ENCODE data around the gene TMCO4. TPM values are rescaled to one million over a fixed set of nuclear protein-coding genes. Genes with fewer than 3 reads are reported as not detected.

The TMCO4 gene
- total RNA-seq, 2 donors from 2014 or later = 19.6 to 22.1 TPM

DNA sequence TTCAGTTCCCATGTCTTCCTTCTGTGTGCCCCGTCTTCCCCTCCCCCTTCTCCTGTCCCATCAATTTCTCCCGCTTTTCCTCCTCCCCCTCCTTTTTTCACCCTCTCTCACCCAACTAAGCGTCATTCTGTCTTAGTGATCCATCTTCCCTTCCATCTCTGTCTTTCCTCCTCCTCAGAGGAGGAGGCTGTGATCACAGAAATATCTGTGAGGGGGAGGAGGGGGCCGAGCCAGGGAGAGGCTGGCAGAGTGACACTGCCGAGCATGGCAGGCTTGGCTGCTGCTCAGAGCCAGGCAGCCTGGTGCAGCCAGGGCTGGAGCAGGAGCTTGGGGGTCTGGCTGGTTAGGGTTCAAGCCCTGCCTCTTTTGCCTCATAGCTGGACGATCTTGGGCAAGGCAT is 127.5 kb downstream of the TMCO4 start:
- Mint-ChIP-seq H3K27ac (no peak overlapping the region), H3K27me3 (ENCODE audit: low read depth) (peaks cover 30% of the 10 kb centered on the region), H3K4me3 (no peak overlapping the region), H3K9me3 (no peaks in the 10 kb centered on the region), H3K4me1 (ENCODE audit: low read depth) (no peaks in the 10 kb centered on the region), H3K36me3 (ENCODE audit: insufficient read depth in 2 of 2) (no peaks in the 10 kb centered on the region)
- ATAC-seq (replicated peaks in 1 of 2) (no peak), DNase-seq (no peak)

DNA sequence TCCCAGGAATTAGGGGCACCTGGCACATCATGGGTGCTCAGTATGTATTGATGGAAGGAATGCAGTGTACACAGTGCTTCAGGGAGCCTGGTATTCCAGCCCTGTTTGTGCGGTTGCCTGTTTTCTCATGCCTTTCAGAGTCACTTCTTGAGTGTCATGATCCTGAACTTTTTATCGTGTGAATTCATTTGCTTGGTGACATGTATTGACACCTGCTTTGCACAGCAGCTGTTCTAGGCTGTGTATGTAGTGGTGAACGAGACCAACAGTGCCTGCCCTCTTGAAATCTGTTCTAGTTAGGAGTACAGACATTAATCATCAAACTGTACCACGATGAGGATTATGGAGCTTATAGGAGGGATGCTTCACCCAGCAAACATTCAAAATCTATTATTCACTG is 128.9 kb downstream of the TMCO4 start:
- Mint-ChIP-seq H3K27ac (no peak overlapping the region), H3K4me1 (ENCODE audit: low read depth) (no peaks in the 10 kb centered on the region), H3K4me3 (no peak overlapping the region), H3K36me3 (ENCODE audit: insufficient read depth in 2 of 2) (peaks cover 0 to 1% of the 10 kb centered on the region in 2 donors), H3K9me3 (no peaks in the 10 kb centered on the region), H3K27me3 (ENCODE audit: low read depth) (peaks cover 32% of the 10 kb centered on the region)
- ATAC-seq (replicated peaks in 1 of 2) = no peak
- no peak for DNase-seq

DNA sequence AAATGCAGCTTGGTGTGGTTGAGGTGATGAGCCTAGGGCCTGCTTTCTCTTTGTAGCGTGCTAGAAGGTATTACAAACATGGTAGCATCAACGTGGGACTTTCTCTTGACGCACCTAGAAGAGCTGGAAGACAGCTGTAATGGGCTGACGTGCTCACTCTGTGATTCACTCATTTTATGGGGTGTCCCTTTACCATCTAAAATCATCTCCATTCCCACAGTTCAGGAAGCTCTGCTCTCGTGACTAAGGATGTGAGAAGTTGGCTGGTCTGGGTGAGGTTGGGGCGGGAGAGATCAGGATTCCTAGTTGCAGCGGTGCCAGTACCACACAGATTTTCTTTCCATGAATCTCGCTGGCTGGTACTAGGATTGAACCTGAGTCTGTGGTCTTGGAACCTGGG is 130.8 kb downstream of the TMCO4 start:
- DNase-seq (no peak), ATAC-seq (replicated peaks in 1 of 2) (no peak)
- no peak overlapping the region for H3K27ac Mint-ChIP-seq
- H3K4me3 Mint-ChIP-seq = no peak overlapping the region
- no peaks in the 10 kb centered on the region for H3K9me3 Mint-ChIP-seq
- H3K27me3 Mint-ChIP-seq (ENCODE audit: low read depth) = peaks cover 36% of the 10 kb centered on the region
- H3K4me1 Mint-ChIP-seq (ENCODE audit: low read depth) = no peaks in the 10 kb centered on the region
- H3K36me3 Mint-ChIP-seq (ENCODE audit: insufficient read depth in 2 of 2) = peaks cover 0 to 2% of the 10 kb centered on the region in 2 donors

GRCh38 chr1:19665496-19666465 is 133.9 kb downstream of the TMCO4 start:
- ATAC-seq (replicated peaks in 1 of 2) (peak; percentile 26 to 36), DNase-seq (no peak)
- Mint-ChIP-seq H3K9me3 (no peaks in the 10 kb centered on the region), H3K27ac (peak overlapping the region; percentile 3), H3K4me1 (ENCODE audit: low read depth) (no peaks in the 10 kb centered on the region), H3K4me3 (peak overlapping the region; percentile 70 to 85), H3K36me3 (ENCODE audit: insufficient read depth in 2 of 2) (peaks cover 0 to 2% of the 10 kb centered on the region in 2 donors), H3K27me3 (ENCODE audit: low read depth) (peaks cover 40% of the 10 kb centered on the region)

- H3K27ac Mint-ChIP-seq = no peak overlapping the region
Observed at GRCh38 chr1:19665186-19665495, 134.6 kb downstream of the TMCO4 start.

DNA sequence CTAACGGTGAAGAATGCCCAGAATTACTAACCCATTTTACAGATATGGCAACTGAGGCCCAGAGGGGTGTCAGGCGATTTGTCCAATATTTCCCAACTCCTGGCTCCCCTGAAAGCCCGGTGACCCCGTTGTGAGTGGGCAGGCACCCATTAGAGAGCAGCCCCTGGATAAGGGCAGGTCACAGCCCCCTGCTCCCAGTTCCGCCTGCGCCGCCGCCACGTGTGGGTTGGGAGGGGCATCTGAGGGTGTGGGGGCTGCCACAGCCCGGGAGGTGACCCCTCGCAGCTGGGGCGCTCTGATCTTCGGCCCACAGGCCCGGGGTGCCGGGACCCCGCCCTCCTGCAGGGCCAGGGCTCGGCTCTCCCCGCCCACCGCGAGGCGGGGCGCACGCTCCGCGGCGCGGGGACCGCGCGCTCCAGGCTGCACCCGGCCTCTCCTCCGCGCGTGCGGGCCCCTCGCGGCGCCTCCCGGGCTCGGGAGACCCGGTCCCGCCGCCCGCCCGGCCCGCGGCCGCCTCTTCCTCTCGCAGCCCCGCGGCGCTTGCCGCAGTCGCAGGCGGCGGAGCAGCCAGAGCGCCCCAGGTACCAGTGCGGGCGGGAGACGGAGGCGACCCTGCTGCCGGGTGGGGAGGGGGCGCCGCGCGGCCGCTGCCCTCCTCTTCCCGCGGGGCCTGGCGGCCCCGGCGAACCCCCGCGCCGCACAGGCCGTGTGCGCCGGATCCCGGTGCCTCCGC is 135.1 kb downstream of the TMCO4 start, which contains the start of gene HTR6:
TSS of gene HTR6 (plus strand) at position 423 of the 733 bp plus-strand sequence. CDS start 879 bp downstream, outside the sequence.
- Mint-ChIP-seq H3K27ac (no peak within 1 kb of the TSS), H3K9me3 (no peaks in the 10 kb centered on the region), H3K4me1 (ENCODE audit: low read depth) (peaks cover 3% of the 10 kb centered on the region), H3K27me3 (ENCODE audit: low read depth) (peaks cover 40% of the 10 kb centered on the region), H3K36me3 (ENCODE audit: insufficient read depth in 2 of 2) (peaks cover 0 to 2% of the 10 kb centered on the region in 2 donors), H3K4me3 (peak within 1 kb of the TSS; percentile 62 to 85)
- DNase-seq (peak; percentile 52 to 58), ATAC-seq (replicated peaks in 1 of 2) (peak; percentile 61)

More at GRCh38 chr1:19665186-19665495, 134.6 kb downstream of the TMCO4 start:
- Mint-ChIP-seq H3K27me3 (ENCODE audit: low read depth) (peaks cover 40% of the 10 kb centered on the region), H3K4me1 (ENCODE audit: low read depth) (no peaks in the 10 kb centered on the region), H3K9me3 (no peaks in the 10 kb centered on the region), H3K36me3 (ENCODE audit: insufficient read depth in 2 of 2) (peaks cover 0 to 2% of the 10 kb centered on the region in 2 donors), H3K4me3 (peak overlapping the region; percentile 62 to 85)
- DNase-seq (no peak), ATAC-seq (replicated peaks in 1 of 2) (peak; percentile 3 to 8)

- peaks cover 0 to 2% of the 10 kb centered on the region in 2 donors for H3K36me3 Mint-ChIP-seq (ENCODE audit: insufficient read depth in 2 of 2)
Observed at GRCh38 chr1:19662313-19662712, 137.4 kb downstream of the TMCO4 start.

DNA sequence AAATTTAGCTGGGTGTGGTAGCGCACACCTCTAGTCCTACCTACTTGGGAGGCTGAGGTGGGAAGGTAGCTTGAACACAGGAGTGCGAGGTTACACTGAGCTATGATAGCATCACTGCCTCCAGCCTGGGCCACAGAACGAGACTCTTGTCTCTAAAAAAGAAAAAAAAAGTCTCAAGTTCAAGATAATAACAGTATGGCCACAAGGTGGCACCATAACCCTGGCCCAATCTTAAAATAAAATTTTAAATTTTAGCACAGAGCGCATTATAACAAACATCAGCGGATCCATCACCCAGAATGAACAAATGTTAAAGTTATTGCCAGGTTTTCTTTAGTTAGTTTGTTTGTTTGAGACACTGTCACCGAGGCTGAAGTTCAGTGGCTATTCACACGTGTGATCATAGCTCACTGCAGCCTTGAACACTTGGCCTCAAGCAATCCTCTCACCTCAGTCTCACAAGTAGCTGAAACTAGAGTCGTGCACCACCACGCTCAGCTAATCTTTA is 137.9 kb downstream of the TMCO4 start:
- DNase-seq (peak; percentile 45 to 55), ATAC-seq (replicated peaks in 1 of 2) (no peak)
- H3K4me1 Mint-ChIP-seq (ENCODE audit: low read depth) = peaks cover 11% of the 10 kb centered on the region
- peaks cover 0 to 2% of the 10 kb centered on the region in 2 donors for H3K36me3 Mint-ChIP-seq (ENCODE audit: insufficient read depth in 2 of 2)
- H3K27me3 Mint-ChIP-seq (ENCODE audit: low read depth) = peaks cover 33% of the 10 kb centered on the region
- no peaks in the 10 kb centered on the region for H3K9me3 Mint-ChIP-seq
- H3K4me3 Mint-ChIP-seq = no peak overlapping the region
- no peak overlapping the region for H3K27ac Mint-ChIP-seq

More at GRCh38 chr1:19662313-19662712, 137.4 kb downstream of the TMCO4 start:
- peaks cover 39% of the 10 kb centered on the region for H3K27me3 Mint-ChIP-seq (ENCODE audit: low read depth)
- ATAC-seq (replicated peaks in 1 of 2) (no peak), DNase-seq (no peak)
- H3K9me3 Mint-ChIP-seq = no peaks in the 10 kb centered on the region
- no peak overlapping the region for H3K4me3 Mint-ChIP-seq
- H3K27ac Mint-ChIP-seq = no peak overlapping the region
- peaks cover 11% of the 10 kb centered on the region for H3K4me1 Mint-ChIP-seq (ENCODE audit: low read depth)

GRCh38 chr1:19658186-19658585 is 141.5 kb downstream of the TMCO4 start:
- Mint-ChIP-seq H3K4me3 (no peak overlapping the region), H3K27ac (no peak overlapping the region), H3K9me3 (no peaks in the 10 kb centered on the region), H3K27me3 (ENCODE audit: low read depth) (peaks cover 7% of the 10 kb centered on the region), H3K36me3 (ENCODE audit: insufficient read depth in 2 of 2) (no peaks in the 10 kb centered on the region), H3K4me1 (ENCODE audit: low read depth) (peaks cover 19% of the 10 kb centered on the region)
- DNase-seq (no peak), ATAC-seq (replicated peaks in 1 of 2) (no peak)

- H3K27ac Mint-ChIP-seq = no peak overlapping the region
- H3K4me1 Mint-ChIP-seq (ENCODE audit: low read depth) = peaks cover 19% of the 10 kb centered on the region
- H3K36me3 Mint-ChIP-seq (ENCODE audit: insufficient read depth in 2 of 2) = no peaks in the 10 kb centered on the region
- ATAC-seq (replicated peaks in 1 of 2) = no peak
- no peak for DNase-seq
- peaks cover under 1% of the 10 kb centered on the region for H3K27me3 Mint-ChIP-seq (ENCODE audit: low read depth)
- H3K4me3 Mint-ChIP-seq = no peak overlapping the region
- no peaks in the 10 kb centered on the region for H3K9me3 Mint-ChIP-seq
Observed at GRCh38 chr1:19657511-19657910, 142.2 kb downstream of the TMCO4 start.

- Mint-ChIP-seq H3K27me3 (ENCODE audit: low read depth) (no peaks in the 10 kb centered on the region), H3K4me3 (no peak overlapping the region), H3K9me3 (no peaks in the 10 kb centered on the region), H3K36me3 (ENCODE audit: insufficient read depth in 2 of 2) (no peaks in the 10 kb centered on the region), H3K27ac (no peak overlapping the region), H3K4me1 (ENCODE audit: low read depth) (peaks cover 19% of the 10 kb centered on the region)
- DNase-seq = no peak
- ATAC-seq (replicated peaks in 1 of 2) = no peak
Observed at GRCh38 chr1:19656780-19657466, 142.8 kb downstream of the TMCO4 start.

DNA sequence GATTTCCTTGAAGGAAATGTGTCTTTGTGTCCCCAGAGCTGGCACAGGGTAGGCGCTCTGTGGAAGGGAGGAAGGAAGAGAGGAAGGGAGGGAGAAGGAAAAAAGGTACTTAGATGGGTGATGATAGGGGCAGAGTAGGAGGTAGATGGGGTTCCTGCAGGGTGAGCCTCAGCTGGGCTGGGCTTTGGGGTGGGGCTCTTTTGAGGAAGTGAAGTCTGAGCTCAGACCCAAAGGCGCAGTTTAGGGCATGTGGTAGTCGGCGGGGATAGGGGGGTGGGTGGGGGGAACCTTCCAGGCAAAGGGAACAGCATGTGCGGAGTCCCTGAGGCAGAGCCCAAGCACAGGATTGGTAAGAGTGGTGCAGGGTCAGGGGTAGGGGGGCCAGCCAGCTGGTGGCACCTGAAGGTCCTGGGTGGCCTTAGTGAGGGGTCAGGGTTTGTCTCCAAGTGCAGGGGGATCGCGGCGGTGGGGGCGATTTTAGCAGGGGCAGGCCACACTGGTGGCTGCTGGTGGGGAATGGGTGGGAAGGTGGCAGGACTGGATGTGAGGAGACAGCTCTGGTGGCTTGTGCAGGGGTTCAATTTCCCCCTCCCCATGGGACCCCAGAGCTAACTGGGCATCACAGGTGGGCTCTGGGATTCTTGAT is 143.5 kb downstream of the TMCO4 start:
- DNase-seq = no peak
- no peaks in the 10 kb centered on the region for H3K36me3 Mint-ChIP-seq (ENCODE audit: insufficient read depth in 2 of 2)
- no peak for ATAC-seq (replicated peaks in 1 of 2)
- H3K4me1 Mint-ChIP-seq (ENCODE audit: low read depth) = peaks cover 19% of the 10 kb centered on the region
- H3K9me3 Mint-ChIP-seq = no peaks in the 10 kb centered on the region
- H3K4me3 Mint-ChIP-seq = no peak overlapping the region
- no peaks in the 10 kb centered on the region for H3K27me3 Mint-ChIP-seq (ENCODE audit: low read depth)
- H3K27ac Mint-ChIP-seq = no peak overlapping the region

Measured in activated T-cell treated with anti-CD3 and anti-CD28 coated beads, Interleukin-2, amount 50 U/mL, for 72 hours (primary cell).